ENCODE measurements around the gene RB1.

GRCh38 chr13:48505012-48505411 lies 201.5 kb downstream of the RB1 start:
- TF ChIP-seq, protein P1, sequence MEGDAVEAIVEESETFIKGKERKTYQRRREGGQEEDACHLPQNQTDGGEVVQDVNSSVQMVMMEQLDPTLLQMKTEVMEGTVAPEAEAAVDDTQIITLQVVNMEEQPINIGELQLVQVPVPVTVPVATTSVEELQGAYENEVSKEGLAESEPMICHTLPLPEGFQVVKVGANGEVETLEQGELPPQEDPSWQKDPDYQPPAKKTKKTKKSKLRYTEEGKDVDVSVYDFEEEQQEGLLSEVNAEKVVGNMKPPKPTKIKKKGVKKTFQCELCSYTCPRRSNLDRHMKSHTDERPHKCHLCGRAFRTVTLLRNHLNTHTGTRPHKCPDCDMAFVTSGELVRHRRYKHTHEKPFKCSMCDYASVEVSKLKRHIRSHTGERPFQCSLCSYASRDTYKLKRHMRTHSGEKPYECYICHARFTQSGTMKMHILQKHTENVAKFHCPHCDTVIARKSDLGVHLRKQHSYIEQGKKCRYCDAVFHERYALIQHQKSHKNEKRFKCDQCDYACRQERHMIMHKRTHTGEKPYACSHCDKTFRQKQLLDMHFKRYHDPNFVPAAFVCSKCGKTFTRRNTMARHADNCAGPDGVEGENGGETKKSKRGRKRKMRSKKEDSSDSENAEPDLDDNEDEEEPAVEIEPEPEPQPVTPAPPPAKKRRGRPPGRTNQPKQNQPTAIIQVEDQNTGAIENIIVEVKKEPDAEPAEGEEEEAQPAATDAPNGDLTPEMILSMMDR (IDR thresholded peaks at IDR 0.05 in 2 of 3, conservative IDR thresholded peaks at IDR 0.05 in 1 of 3; ENCODE audit: borderline replicate concordance in 1 of 3, insufficient read depth in 1 of 3, low read depth in 2 of 3, low read length in 2 of 3) = no peak
- TF ChIP-seq CEBPB (IDR thresholded peaks at IDR 0.05; ENCODE audit: low read depth) = no peak
- no peak for TF ChIP-seq POLR2A (IDR thresholded peaks at IDR 0.05; ENCODE audit: borderline replicate concordance, extremely low read depth, insufficient read depth, insufficient read length)
- no peak for TF ChIP-seq SP1 (IDR thresholded peaks at IDR 0.05; ENCODE audit: low read depth)
- no peak for TF ChIP-seq ELF1 (IDR thresholded peaks at IDR 0.05; ENCODE audit: borderline replicate concordance, low read depth)
- TF ChIP-seq YY1 (IDR thresholded peaks at IDR 0.05; ENCODE audit: extremely low read depth, insufficient replicate concordance, low read depth, low read length) = no peak
- TF ChIP-seq, protein P2, sequence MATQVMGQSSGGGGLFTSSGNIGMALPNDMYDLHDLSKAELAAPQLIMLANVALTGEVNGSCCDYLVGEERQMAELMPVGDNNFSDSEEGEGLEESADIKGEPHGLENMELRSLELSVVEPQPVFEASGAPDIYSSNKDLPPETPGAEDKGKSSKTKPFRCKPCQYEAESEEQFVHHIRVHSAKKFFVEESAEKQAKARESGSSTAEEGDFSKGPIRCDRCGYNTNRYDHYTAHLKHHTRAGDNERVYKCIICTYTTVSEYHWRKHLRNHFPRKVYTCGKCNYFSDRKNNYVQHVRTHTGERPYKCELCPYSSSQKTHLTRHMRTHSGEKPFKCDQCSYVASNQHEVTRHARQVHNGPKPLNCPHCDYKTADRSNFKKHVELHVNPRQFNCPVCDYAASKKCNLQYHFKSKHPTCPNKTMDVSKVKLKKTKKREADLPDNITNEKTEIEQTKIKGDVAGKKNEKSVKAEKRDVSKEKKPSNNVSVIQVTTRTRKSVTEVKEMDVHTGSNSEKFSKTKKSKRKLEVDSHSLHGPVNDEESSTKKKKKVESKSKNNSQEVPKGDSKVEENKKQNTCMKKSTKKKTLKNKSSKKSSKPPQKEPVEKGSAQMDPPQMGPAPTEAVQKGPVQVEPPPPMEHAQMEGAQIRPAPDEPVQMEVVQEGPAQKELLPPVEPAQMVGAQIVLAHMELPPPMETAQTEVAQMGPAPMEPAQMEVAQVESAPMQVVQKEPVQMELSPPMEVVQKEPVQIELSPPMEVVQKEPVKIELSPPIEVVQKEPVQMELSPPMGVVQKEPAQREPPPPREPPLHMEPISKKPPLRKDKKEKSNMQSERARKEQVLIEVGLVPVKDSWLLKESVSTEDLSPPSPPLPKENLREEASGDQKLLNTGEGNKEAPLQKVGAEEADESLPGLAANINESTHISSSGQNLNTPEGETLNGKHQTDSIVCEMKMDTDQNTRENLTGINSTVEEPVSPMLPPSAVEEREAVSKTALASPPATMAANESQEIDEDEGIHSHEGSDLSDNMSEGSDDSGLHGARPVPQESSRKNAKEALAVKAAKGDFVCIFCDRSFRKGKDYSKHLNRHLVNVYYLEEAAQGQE (IDR thresholded peaks at IDR 0.05; ENCODE audit: low read depth) = no peak
- TF ChIP-seq POLR2AphosphoS5 (IDR thresholded peaks at IDR 0.05; ENCODE audit: low read depth, low read length) = no peak
- TF ChIP-seq RAD21 (IDR thresholded peaks at IDR 0.05; ENCODE audit: low read depth) = no peak
- no peak for TF ChIP-seq EZH2 (IDR thresholded peaks at IDR 0.05)
- no peak for TF ChIP-seq JUND (IDR thresholded peaks at IDR 0.05)
- no peak for TF ChIP-seq EZH2phosphoT487 (IDR thresholded peaks at IDR 0.05; ENCODE audit: borderline replicate concordance)
